Measurements from ENCODE around the gene COL6A1.

- TF ChIP-seq POLR2A (IDR thresholded peaks at IDR 0.05), result no peak
- no peak for TF ChIP-seq CTCF (IDR thresholded peaks at IDR 0.05)
- no peak for TF ChIP-seq EP300 (IDR thresholded peaks at IDR 0.05)
Measured at GRCh38 chr21:45938811-45939520, 42.6 kb upstream of the COL6A1 start.
